GM23248 (cell line): ENCODE measurements around the gene ATRX.

Experiments used
- EZH2 ChIP-seq: fragments of 200-600 bp; sonication (generic); IDR thresholded peaks from 2 replicates; pipeline ENCODE4 v1.6.1; 2018; ENCODE audit warnings: antibody characterized with exemption, mild to moderate bottlenecking; ENCODE audit not compliant: insufficient read depth, poor library complexity, severe bottlenecking
- EZH2phosphoT487 ChIP-seq: fragments of 200-600 bp; sonication (generic); IDR thresholded peaks from 2 replicates; pipeline ENCODE4 v1.6.1; 2018; ENCODE audit warnings: antibody characterized with exemption, moderate library complexity, mild to moderate bottlenecking, low read depth; ENCODE audit not compliant: insufficient read depth

GRCh38 chrX:77814210-77814609 is 28.2 kb upstream of the ATRX start:
- TF ChIP-seq EZH2 (no peak), EZH2phosphoT487 (no peak)
